GM21381 (cell line): ENCODE measurements around the gene KDM4C.
"Not testable (repeated sequence)": the region's sequence is repeated elsewhere in the genome, so short reads cannot be mapped to it uniquely, and the experiment has no call there.

Experiments used
- ATAC-seq: cut with Tn5 transposase; IDR thresholded peaks from one replicate; pipeline ENCODE4 v1.9.1; 2021; ENCODE audit warnings: mild to moderate bottlenecking, moderate library complexity; ENCODE audit not compliant: unreplicated experiment

KDM4C gene

GRCh38 chr9:6926436-6926835 lies 168.7 kb downstream of the KDM4C start:
- ATAC-seq, result no peak

- ATAC-seq, result no peak
Observed at GRCh38 chr9:6927838-6928237, 170.1 kb downstream of the KDM4C start.

- no peak for ATAC-seq
Observed at GRCh38 chr9:6928863-6929262, 171.1 kb downstream of the KDM4C start.

GRCh38 chr9:6929441-6930215 lies 171.9 kb downstream of the KDM4C start:
- peak; percentile 40 for ATAC-seq

DNA sequence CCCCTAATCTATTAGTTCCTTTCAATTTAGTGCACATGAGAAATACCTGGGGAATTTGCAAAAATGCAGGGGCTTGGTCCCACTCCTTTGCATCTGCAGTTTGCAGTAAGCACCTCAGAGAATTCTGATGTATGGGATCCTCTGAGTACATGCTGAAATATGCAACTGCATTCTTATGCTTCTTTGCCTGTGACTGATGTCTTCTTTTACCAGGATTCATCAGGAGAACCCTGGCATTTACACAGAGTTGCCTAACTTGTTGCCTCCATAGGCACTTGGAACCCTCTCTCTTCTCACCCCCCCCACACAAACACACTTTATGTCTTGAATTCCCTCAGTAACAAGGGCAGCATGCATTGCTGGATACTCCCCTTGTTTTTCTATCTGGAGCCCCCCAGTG lies 173.1 kb downstream of the KDM4C start:
- ATAC-seq, result no peak

GRCh38 chr9:6931913-6932312 lies 174.1 kb downstream of the KDM4C start:
- ATAC-seq, result peak; percentile 60

DNA sequence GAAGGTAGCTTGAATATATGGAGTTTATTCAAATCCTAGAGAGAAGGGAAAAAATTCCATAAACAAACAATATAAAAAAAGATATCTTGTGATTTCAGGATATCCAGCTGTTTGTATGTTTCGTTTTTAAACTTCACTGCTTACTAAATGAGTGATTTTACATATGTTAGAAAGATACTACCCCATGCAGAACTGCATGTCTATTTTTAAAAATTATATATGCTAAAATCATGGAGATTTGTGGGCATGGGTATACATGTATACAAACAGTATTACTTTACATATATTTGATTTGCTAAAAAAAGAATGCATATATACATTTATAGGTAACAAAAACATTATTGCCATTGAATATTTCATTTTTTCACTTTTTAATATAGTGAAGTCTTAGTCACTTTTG lies 178.3 kb downstream of the KDM4C start:
- no peak for ATAC-seq

DNA sequence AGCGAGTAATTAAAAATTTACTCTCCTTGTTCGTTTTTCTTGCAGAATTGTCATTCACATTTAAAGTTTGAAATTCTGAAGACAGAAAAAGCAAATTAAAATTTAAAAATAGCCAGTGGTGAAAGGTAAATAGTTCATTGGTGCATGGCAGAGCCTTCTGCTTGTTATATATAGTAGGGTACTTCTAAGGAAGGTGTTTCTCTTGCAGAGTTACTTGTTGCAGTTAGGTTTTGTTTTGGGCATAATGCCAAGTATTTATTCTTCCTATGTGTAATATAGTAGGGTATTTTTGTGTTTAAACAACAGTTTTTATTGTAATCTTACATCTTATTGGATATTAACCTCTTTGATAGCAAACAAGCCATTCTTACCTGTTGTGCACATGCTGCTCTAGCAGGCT lies 179.4 kb downstream of the KDM4C start:
- no peak for ATAC-seq

DNA sequence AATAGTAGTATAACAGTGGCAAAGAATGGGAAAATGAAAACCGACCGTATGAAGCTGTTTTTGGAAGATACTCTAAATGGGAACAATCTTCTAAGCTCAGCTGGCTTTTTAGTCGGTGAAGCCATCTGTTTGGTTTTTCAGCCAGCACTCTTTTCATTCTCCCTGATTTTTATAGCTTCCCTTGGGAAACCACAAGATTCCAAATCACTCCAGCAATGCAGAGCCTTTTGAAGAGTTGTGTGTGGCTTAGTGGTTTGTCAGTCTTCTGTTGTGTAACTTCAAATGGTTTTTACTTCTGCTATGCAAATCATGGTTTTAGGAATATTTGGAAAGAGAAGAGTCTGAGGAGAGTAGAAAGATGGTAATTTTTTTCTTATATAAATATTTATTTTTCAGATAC lies 180.7 kb downstream of the KDM4C start:
- ATAC-seq, result no peak

DNA sequence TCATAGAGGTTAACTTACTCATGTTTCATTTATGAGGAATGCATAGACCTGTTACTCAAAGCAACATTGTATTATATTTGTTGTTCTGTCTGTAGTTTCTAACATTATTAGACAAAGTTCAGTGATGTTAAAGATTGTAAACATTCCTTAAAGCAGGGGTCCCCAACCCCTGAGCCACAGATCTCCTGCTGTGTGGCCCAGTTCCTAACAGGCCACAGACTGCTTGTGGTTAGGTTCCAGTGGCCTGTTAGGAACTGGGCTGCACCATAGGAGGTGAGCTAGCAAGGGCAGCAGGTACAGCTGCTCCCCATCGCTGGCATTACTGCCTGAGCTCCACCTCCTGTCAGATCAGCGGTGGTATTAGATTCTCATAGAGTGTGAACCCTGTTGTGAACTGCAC lies 181.1 kb downstream of the KDM4C start:
- ATAC-seq, result no peak

DNA sequence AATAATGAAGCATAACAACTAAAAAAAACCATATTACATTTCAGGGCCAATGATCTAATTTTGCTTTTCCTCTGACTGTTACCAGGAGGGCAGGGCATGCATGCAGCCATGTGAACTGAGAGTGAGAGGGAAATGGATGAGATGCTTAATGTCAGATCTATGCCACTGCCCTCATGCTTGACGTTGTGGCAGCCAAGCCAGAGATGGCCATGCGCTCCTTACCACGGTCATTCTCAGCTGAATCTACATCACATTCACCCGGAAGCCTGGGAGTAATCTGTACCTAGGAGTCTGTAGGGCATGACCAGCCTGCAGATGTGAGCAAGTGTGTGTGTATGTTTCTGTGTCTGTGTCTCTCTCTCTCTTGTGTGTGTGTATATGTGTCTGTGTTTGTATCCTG lies 183.7 kb downstream of the KDM4C start:
- no peak for ATAC-seq

- ATAC-seq, result no peak
Observed at GRCh38 chr9:6942406-6942805, 184.6 kb downstream of the KDM4C start.

DNA sequence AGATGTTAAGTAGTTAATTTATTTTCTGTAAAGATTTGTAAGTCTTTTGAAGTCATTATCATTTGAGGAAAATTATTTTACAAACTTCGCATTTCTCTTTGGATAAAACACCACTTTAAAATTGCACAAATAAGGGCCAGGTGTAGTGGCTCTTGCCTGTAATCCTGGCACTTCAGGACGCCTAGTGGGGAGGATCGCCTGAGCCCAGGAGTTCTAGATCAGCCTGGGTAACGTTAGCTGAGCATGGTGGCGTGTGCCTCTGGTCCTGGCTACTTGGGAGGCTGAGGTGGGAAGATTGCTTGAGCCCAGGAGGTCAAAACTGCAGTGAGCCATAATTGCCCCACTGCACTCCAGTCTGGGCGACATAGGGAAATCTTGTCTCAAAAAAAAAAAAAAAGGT lies 185.5 kb downstream of the KDM4C start:
- no peak for ATAC-seq

DNA sequence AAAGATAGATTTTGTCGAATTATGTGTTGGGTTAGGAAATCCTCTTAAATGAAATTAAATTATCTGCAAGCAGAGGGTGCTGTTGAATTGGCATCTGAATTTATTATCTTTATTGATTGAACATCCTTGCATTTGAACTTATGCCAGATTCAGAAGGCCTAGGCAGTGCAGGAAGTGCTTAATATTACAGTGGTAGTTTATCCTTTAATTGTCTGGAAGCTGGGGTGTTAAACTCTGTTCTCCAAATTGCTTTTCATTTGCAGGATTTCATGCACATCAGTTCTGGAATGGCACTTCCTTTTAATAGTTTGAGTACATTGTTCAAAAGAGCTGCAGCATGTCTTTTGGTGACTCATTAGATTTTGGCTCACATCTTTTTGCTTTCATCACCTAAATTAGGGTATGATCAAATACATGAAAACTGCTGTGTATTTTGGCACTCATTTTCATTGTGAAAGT lies 186.3 kb downstream of the KDM4C start:
- ATAC-seq, result no peak

- ATAC-seq, result no peak
Observed at GRCh38 chr9:6944896-6945295, 187.1 kb downstream of the KDM4C start.

- no peak for ATAC-seq
Observed at GRCh38 chr9:6945816-6946215, 188.0 kb downstream of the KDM4C start.

DNA sequence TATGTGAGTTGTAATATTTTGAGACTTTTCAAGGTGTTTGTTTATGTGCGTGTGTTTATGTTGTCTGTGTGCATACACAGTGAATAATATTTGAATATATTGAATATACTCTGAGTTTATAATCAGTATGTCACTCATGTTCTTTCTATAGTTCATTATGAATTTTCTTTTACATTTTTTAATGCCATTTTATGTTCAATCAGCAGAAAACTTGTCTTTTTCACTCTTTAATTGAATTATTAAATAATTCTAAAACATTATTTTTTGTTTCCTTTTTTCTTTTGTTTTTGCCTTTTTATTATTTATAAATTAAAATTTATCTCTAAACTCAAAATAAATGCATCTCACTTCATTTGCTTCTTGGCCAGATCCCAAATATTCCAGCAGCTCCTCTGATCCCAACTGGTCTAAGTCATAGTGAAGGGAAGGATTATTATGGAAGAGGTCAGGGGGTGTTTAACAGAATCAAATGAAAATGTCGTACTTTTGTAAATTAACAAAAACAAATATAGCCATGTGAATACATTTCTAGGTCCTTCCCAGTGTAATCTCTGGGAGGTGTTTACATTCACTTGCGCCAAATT lies 188.9 kb downstream of the KDM4C start:
- ATAC-seq, result no peak

- ATAC-seq, result not testable (repeated sequence)
Observed at GRCh38 chr9:6948921-6949320, 191.1 kb downstream of the KDM4C start.

DNA sequence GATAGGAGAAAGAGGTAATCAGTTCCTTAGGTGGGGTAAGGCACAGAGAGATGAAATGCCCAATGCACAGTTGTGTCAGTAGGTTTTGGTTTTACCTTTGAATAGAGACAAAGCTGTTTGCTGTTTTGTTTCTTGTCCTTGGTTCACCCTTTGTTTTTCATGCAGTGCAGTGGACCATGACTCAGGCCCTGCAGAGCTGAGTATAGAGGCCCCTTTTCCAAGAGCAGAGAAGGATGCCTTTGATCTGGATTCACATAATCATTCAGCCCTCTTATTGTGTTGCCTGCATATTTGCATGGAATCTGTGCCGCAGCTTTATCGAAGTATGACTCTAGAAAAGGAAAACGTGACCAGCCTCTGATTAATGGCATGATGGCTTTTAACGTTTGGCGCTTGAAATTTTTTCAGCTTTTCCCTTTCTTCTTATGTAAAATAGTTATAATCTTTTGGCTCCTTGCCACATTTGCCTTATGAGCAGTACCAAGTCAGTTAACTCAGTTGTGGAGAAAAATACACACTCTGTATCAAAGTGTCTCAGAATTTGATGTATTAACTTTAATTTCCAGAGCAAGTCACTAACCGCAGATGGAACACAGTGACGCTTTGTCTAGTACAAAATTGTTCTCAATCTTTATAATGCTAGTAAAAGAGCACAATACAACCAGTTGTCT lies 197.6 kb downstream of the KDM4C start:
- ATAC-seq, result peak; percentile 61

DNA sequence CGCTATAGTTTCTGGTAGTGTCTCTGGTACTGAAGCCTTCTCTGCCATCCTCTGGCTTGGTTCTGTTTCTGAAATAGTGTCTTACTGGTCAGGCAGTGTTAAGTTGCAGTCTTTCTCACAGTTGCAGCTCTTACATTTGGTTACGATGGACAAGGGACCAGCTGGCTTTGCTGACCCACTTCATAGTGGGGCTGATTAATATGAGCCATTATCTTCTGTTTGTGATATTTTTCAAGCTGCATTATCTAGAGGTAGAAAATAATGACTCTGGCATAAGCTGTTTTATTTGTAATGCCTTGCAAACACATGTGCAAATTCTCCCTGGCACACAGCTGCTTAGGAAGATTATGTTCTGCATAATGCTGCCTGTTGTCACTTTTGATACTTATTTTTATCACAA lies 199.1 kb downstream of the KDM4C start:
- no peak for ATAC-seq

- ATAC-seq, result no peak
Observed at GRCh38 chr9:6959270-6960000, 201.7 kb downstream of the KDM4C start.
